ENCODE measurements around the gene STARD10.

Gene STARD10

GRCh38 chr11:72767203-72768062, 26.4 kb downstream of the STARD10 start:
- no peak overlapping the region for H3K4me3 ChIP-seq (ENCODE audit: low read depth, low read length)

GRCh38 chr11:72766152-72766902, 27.5 kb downstream of the STARD10 start:
- no peak overlapping the region for H3K4me3 ChIP-seq (ENCODE audit: low read depth, low read length)

- H3K4me3 ChIP-seq (ENCODE audit: low read depth, low read length) = no peak overlapping the region
Measured at GRCh38 chr11:72764503-72764902, 29.3 kb downstream of the STARD10 start.

DNA sequence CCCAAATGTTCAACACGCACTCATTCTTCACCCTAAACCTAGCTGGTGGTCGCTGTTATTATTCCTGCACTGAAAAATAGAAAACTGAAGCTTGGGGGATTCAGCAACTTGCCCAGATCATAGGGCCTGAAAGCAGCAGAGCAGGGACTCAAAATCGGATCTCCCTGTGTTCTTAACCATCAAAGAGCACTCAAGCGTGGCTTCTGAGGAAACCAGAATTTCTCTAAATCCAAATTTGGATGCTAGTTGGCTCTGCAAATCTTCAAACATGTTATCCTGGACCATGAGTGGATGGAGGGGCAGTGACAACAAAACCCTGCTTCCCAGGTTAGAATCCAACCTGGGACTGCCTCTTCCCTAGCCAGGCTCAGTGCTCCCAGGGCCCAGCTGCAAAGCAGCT, 30.0 kb downstream of the STARD10 start:
- no peak overlapping the region for H3K4me3 ChIP-seq (ENCODE audit: low read depth, low read length)

DNA sequence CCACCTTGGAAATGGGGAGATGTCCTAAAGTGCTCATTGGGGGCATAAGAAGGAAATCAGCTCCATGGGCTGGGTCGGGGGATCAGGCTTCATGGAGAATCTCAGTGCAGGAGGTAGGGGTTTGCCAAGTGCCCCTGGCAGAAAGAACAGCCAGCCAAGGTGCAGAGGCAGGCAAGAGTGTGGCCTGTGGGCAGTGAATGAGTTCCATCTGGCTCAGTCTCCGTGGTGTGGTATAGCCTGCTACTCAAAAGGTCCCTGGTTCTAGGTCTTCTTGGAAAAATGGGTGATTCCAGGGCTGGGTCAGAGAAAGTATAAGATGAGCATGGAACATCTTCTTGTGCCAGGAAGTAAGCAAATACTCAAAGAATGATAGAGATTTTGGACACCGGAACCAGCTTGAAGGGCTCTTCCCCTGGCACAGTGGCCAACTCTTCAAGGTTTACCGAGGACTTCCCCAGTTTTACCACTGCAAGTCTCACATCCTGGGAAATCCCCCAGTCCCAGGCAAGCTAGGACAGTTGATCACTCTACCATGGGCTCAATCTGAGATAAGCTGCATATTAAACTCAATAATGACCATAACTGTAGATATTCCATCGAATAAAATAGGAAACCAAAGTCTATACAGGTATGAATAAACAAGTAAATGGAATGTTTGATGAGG, 31.1 kb downstream of the STARD10 start:
- no peak overlapping the region for H3K4me3 ChIP-seq (ENCODE audit: low read depth, low read length)

DNA sequence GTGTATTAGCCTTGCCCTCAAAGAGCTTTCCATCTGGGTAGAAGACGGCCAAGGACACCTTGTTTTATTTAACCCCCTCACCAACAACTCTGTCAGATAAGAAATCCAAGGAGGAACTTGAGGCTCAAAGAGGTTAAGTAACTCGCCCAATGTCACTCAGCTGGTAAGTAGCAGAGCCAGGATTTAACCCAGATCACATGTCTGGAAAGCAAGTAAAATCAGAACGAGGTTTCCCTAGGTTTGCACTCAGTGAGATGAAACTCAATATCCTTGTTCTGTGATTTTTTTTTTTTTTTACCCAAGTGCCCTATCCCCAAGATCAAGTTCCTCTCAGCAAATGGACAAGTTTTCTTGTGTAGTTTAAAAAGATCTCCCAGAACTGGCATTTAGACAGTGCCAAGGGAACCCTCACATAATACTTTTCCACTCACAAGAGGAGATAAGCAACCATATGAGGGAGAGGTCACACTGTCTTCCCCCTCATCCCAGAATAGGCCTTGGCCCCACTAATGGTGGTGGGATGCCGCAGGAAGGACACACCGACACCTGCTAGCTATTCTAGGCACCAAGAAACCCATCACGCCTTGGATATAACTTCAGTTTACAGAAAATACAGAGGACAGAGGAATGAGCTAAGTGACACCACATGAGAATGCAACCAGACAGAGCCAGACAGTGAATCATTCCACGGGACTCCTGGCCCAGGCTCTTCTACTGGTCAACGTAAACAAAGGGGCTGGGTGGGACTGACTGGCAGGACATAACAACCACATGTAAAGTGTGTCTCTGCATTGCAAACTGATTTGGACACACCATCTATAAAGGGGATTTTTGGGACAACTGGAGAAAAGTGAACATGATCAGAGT, 33.1 kb downstream of the STARD10 start:
- no peak overlapping the region for H3K4me3 ChIP-seq (ENCODE audit: low read depth, low read length)

DNA sequence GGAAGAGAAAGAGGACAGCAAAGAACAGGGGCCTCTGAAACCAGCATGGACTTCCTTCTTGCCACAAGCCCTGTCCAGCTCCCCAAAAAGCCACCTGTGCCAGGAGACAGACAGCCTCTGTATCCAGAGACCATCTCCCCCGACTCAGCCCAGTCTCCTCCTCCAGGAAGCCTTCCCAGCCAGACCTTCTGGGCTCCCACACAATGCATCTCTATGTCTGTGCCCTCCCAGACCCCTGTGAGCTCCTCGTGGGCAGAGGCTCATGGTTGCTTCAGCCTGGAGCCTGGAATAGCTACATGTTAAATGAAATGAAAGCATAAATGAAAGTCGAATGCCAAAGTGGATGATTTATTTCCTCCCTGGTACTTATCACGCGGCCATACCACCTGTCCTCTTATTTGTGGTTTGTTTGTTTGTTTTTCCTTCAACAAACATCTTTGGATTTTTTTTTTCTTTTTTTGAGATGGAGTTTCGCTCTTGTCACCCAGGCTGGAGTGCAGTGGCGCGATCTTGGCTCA, 34.3 kb downstream of the STARD10 start:
- H3K4me3 ChIP-seq (ENCODE audit: low read depth, low read length) = no peak overlapping the region

- no peak overlapping the region for H3K4me3 ChIP-seq (ENCODE audit: low read depth, low read length)
Measured at GRCh38 chr11:72758690-72759389, 35.0 kb downstream of the STARD10 start.

DNA sequence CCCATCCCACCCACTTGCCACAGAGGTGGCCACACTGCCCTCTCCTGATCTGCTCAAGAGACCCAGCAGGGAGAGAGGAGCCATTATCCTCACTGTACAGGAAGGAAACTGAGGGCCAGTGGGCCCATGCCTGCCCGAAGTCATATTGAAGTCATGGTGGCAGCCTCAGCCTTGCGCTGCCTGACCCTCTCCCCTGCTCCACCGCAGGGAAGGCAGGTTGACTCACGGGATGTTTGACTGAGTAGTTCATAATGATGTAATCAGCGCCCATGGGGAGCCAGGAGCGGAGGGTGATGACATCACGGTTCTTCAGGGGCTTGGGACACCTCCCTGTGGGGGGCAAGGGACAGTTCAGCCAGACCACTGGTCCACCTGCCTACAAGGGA, 35.5 kb downstream of the STARD10 start:
- no peak overlapping the region for H3K4me3 ChIP-seq (ENCODE audit: low read depth, low read length)

DNA sequence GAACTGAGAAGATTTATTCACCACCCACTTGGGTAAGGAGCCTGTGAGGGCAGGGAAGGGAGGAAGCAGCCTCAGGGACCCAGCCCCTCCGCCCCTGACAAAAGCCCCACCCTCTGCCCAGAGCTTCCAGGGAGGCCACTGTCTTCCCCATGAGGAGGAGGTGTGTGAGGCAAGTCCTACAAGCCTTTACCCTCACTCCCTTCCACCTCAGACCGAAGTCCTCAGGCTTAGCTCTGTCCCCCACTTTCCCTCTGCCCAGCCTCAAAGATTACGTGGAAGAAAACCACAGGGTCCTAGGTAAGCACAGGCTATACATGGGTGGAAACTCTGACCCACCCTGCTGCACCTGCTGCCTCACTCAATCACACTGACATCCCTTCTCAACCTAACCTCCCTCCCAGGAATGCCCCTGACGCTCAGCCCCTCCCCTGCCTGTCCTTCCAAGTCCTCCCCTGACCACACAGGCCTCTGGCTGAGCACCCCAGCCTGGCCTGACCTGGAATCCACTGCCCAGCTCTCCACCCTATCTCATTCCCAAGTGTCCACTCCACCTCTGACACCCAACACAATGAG, 38.0 kb downstream of the STARD10 start:
- H3K4me3 ChIP-seq (ENCODE audit: low read depth, low read length) = no peak overlapping the region

- H3K4me3 ChIP-seq (ENCODE audit: low read depth, low read length) = no peak overlapping the region
Measured at GRCh38 chr11:72754544-72755155, 39.2 kb downstream of the STARD10 start.

- H3K4me3 ChIP-seq (ENCODE audit: low read depth, low read length) = no peak overlapping the region
Measured at GRCh38 chr11:72754149-72754543, 39.7 kb downstream of the STARD10 start.

- H3K4me3 ChIP-seq (ENCODE audit: low read depth, low read length) = no peak overlapping the region
Measured at GRCh38 chr11:72753341-72754148, 40.3 kb downstream of the STARD10 start.

- peak within 1 kb of the TSS; percentile 83 for H3K4me3 ChIP-seq (ENCODE audit: low read depth, low read length)
Measured at GRCh38 chr11:72752088-72752914, 41.5 kb downstream of the STARD10 start, which contains the start of gene ARAP1. ARAP1 (minus strand) TSS chr11:72752408; CDS start chr11:72727128, 25,280 bp downstream.

DNA sequence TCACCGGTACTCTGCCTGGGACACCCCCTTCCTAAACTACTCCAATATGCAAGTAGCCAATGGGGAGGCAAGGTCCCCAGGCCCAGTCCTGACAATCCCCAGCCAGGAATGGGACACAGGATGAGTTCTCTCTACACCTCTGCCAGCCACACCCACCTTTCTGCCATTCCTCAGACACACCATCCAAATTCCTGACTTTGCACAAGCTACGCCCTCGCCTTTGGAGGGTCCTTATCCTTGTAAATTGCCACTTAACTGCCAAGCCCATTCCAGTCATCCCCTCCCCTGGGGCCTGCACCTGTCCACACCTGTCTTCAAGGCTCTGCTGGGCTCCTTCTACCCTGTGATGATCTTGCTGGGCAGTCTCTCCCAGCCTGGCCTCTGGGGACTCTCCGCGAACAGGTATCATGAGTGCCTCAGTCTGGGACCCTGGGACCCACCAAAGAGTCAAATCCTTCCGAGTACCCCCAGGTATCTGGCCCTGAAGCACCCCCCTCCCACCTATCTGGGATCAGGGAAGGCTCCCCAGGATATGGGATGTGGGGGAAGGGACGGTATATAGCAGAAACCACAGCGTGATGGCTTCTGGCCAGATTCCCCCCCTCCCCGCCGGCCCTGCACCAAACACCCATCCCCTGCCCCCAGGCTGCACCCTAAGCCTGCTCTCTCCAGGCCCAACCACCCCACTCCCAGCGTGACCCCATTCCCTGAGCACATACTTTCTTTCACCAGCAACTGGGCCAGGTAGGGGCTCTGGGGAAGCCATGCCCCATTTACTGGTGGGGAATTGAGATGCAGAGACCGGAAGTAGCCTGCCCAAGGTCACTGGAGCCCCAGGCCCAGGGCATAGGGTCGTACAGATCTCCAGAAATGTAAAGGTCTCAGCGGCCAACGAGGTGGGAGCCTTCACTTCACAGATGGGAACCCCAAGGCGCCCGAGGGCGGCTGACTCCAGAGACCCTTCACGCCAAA, 42.4 kb downstream of the STARD10 start:
- peak overlapping the region; percentile 83 for H3K4me3 ChIP-seq (ENCODE audit: low read depth, low read length)

DNA sequence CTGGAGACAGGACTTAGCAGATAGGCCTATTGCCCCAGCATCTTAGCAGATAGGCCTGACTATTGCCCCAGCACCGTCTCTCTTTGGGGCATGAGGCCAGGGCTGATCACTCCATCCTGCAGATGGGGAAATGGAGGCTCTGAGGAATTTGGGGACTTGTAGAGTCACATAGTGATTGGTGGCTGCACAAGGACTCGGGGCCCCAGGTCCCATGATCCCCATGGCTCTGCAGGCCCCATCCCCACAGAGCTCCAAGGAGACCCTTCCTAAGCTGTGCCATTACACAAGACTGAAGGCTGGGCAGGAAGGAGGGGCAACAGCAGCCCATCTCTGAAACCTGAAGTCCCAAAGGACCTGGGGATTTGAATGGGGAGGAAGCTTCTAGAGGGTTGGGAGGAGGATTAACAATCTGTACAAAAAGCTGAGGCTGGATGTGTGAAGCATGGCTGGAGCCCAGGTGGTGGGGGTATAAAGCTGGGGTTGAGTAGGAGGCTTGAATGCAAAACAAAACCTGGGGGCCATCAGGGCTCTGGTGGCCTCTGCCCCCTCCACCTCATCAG, 43.2 kb downstream of the STARD10 start:
- peak overlapping the region; percentile 83 for H3K4me3 ChIP-seq (ENCODE audit: low read depth, low read length)

Data from iPS-11a (cell line).